Right hindlimb (tissue), 1 donor: ENCODE measurements around the gene CNIH3.
"Not testable (repeated sequence)": the region's sequence is repeated elsewhere in the genome, so short reads cannot be mapped to it uniquely, and the experiment has no call there.

Source experiments
- DNase-seq: peaks from one replicate; pipeline ENCODE4 v3.0.0-alpha.2; 2018

CNIH3 gene

DNA sequence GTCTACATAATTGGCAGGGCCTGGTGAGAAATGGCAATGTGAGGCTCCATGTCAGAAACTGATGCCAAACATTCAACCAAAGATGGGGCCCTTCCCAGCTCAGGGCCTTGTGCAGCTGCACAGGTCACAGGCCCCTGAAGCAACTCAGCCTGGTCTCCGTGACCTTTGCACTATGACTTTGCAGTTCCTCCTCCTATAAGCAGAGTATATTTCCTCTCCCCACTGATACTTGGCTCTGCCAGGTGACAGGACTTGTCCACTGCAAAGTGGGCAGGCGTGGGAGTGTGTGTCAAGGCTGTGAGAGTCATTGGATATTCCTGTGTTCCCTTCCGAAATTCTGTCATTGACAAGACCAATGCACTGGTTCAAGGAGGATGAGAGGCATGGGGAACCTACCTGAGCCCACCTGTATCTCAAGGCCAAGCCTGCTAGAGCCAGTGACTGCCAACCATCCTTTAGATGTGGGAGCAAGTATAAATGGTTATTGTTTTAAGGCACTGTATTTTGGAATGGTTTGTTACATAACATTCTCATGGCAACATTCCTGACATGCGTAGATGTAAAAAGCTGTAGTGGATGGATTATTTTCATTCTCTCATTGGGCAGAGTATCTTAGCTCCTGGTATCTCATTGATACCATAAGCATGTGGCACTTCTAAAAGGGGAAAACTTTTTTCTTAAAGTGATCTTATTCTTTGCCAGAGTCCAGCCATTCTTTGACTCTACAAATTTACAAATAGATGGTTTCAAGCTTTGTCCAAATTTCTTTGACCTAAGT lies 75.2 kb downstream of the CNIH3 start:
- DNase-seq = no peak

DNA sequence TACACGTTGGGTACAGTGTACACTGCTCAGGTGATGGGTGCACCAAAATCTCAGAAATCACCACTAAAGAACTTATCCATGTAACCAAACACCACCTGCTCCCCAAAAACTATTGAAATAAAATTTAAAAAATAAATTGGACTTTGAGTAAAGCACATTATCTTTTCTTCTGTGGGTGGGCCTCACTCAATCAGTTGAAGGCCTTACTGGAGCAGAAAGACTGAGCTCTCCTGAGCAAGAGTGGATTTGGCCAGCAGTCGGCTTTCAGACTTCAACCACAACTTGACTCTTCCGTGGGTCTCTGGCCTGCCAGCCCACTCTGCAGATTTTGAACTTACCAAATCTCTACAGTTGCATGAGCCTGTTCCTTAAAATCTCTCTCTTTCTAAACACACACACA lies 78.9 kb downstream of the CNIH3 start:
- DNase-seq = no peak

DNA sequence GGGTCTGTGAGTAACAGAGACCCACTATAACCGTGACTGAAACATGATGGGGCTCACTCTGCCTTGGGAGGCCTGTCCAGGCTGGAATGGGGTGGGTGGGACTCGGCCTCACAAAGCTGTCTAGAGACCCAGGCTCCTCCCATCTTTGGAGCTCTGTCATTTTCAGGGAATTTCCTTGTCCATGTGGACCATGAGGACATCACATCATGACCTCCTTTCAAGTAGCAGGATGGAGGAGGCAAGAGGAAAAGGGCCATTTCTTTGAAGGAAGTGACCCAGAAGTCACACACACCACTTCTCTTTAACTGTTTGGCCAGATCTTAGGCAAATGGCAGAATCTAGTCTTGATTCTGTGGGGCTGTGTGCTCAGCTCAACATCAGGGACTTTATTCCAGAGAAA lies 79.9 kb downstream of the CNIH3 start:
- DNase-seq = no peak

DNA sequence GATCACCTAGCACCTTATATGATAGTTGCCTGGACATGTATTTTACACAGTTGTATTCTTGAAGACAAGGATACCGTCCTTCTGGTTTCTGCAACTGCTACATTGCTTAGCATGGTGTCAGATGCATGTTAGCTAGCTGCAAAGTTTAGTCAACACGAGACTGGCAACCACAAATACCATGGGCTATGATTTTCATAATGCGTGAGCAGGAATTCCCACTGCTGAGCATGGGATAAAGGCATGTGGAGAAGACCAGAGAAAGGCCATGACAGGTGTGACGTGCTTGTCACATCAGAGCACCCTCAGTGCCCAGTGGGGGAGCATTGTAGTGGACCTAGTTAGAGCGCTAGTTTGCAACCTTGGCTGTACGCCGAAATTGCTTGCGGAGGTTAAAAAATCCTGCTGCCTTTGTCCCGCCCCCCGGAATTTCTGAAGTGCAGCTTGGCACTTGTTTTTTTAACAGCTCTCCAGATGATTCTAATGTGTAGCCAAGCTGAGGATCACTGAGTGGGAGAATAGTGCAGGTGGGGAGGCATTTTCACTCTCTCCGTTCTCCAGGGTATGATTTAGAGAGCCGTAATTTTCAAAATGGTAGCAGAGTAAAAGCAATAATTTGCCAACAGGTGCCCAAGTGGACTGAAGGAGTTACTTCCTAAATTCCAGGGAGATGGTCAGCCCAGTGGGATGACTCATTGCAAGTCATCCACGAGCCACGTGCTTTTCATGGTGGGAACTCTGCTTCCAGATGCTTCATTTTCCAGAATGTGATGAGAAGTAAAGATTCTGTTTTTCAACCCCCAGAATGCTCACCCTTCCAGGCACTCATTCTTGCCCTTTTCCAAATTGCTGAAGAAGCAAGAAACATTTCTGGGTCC lies 81.0 kb downstream of the CNIH3 start:
- DNase-seq = no peak

DNA sequence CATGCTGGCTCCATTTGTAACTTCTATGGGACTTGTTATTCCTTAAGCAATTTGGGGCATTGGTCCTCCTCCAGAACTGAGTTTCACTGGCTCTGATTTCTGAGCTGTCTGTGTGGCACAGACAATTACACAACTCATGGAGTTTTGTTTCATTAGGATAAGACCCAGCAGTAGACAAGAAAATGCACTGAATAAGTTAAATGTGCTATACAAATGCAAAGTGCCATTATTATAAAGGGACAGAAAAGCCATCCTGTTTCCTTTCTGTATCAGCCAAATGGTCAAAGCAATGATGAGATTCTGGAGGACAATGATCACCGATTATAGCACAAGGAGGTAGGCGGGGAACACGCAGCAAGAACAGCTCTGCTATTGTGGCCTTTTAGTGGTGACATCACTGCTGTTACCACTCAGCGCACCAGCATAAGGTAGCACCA lies 81.9 kb downstream of the CNIH3 start:
- no peak for DNase-seq

DNA sequence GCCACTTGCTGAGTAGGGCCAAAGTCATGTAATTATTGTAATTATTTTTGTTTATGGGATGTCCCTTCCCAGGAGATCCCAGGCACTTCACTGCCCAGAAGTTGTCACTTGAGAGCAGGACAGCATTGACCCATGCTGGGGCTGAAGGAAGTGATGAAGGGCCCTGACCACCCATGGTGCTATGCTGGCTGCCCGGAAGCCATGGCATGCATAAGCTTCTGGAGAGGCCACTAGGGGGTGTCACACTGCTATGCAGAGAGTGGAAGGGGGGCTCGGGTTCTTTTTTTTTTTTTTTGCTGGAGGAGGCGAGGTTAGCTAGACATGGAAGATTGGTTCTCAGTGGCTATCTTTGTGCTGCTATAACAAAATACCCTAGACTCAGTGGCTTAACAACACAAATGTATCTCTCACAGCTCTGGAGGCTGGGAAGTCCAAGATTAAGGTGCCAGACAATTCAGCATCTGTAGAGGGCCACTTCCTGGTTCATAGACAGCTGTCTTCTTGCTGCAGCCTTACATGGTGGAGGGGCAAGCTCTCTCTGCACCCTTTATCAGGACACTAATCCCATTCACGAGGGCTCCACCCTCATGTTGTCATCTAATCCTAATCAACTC lies 84.9 kb downstream of the CNIH3 start:
- no peak for DNase-seq

DNA sequence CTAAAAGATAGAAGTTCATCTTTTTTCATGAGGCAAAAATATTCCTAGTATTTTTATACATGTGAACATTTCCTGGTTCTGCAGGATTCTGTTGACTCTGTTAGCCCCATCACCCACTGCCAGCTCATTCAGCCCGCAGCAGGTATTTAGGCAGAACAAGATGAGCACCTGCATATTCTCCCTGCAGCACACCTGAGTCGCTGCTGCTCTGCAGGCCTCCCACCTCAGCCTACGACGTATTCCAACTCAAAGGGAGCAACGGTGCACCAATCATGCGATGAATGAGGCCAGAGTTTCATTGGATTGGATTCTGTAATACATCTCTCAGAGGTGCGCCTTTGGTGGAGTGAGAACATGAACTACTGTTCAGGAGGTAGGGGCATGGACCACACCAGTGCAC lies 87.6 kb downstream of the CNIH3 start:
- no peak for DNase-seq

DNA sequence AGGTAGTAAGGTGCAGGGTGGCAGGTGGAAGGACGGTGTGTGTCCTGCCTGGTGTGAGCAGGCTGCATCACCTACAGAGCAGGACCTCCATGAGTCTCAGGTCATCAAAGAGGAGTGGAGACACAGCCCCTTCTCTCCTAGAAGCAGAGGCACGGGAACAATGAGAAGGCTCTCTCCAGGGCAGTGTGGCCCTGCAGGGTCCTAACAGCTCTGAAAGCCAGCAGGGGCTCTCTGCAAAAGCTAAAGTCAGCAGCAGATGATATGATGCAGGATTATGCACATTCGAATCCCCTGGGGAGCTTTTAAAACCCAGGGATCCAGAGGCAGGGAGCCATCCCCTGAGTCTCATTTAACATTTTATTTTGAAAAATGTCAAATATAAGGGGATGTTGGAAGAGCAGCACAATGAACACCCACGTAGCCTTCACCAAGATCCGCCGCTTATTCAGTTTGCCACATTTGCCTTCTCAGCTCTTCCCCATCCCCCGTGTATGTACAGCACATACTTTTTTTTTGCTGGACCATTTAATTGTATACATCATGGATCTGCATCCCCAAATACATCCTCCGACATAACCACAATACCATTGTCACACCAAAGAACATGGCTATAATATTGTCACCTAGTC lies 88.1 kb downstream of the CNIH3 start:
- DNase-seq = no peak

DNA sequence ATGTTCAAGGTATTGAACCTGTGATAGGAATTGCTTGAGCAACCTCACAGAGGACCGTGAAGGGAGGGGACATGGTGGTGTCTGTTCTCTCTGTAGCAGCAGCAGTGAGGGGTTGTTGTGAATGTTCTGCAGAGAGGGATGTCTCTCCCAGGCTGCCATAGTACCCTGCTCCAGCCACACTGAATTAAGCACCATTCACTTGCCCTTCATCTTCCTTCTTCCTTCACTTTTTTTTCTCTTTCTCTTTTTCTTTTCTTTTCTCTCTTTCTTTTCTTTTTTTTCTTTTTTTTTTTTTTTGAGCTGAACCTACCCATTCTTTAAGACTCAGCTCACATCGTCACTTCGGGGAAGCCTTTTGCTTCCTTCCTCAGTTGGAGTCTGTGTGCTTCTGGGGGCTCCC lies 89.5 kb downstream of the CNIH3 start:
- no peak for DNase-seq

DNA sequence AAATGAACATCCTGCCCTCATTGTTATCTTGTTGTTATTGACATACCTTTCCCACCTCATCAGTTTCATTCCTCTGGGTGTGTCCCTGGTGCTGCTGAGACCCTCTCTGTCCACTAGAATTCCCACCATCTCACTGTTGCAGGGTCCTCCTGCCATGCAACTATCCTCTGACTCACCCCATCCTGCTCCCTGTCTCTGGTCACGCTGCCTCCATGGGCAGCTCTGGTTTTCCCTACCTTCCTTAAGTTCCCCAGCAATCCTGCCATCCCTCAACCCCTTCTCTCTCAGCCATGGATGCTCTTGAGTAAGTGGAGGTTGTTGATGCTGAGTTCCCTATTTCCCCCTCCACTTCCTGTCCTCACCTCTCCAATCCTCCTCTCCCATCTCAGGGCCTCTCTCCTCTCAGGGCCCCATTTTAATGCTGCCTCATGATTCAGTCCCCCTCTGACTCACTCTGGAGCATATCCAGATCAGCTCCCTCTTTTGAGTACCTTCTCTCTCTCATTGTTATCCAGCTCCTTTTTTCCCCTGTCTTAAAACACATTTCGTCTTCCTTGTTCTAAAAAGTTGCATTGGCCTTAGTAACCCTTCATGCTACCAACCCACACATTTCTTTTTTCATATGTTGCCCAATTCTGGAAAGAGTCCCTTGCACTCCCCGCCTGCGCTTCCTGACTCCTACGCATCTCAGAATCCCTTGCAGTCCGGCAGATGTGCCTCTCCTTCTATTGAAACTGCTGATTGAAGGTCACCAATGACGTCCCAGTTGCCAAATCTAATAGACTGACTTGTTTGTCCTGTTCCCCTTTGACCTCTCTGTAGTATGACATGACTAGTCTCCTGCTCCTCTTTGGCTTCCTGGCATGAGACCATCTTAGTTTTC lies 92.0 kb downstream of the CNIH3 start:
- DNase-seq = no peak

DNA sequence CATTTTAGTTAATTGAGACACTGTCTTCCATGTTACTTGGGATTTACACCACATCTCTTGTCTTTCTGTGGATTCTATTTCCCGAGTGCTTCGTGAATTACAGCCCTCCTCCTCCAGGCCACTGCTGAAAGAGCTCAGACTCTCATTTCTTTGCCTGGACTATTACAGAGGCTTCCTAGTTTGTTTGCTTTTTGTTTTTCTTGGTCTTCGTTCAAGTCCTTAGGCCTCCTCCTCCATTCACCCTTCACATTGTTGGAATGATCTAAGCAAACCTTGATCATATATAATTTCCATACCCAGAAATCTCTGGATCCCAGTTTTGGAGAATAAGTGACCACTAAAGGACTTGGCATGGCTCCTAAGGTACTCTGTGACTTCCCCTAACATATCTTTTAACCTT lies 94.1 kb downstream of the CNIH3 start:
- no peak for DNase-seq

DNA sequence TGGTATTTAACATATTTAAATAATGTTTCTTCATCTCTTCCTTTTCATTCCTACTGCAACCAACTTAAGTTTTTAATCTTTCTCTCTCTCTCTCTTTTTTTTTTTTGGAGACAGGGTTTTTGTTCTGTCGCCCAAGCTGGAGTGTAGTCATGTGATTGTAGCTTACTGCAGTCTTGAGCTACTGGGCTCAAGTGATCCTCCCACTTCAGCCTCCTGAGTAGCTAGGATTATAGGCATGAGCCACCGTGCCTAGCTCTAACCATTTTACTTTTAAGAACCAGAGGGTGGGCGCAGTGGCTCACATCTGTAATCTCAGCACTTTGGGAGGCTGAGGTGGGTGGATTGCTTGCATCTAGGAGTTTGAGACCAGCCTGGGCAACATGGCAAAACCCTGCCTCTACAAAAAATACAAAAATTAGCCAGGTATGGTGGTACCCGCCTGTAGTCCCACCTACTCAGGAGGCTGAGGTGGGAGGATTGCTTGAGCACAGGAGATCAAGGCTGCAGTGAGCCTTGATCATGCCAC lies 95.2 kb downstream of the CNIH3 start:
- DNase-seq = not testable (repeated sequence)

DNA sequence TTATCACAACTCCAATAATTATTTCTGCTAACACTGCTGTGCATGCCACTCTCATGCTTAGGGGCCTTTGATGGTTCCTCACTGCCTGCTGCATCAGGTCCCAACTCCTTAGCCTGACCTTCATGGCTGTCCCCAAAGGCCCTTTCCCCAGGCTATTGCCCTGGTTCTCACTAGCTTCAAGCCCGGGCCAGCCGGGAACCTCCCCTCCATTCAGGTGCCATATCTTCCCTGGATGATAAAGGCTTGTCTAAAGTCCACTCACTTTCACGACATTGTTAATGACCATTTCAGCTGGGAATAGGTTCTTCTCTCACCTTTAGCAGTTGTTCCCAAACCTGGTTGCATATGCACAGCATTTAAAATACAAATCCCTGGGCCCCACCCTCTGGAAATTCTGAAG lies 95.8 kb downstream of the CNIH3 start:
- no peak for DNase-seq

DNA sequence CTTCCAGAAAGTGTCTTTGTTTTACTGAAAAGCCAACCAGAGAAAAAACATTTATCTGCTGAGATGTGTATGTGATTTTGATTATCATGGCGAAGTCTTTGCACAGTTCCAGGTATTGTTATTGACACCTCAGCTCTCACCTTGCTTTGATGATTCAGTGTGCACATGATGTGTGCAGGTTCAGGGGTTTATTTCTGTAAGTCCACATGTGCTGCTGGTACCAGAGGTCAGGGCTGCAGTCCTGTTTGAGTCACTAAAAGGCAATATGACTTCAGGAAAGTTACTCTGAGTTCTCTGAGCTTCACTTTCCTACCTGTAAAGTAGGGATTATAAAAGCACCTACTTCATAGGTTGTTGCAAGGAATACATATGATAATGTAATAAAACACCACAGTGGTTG lies 97.1 kb downstream of the CNIH3 start:
- DNase-seq = no peak

DNA sequence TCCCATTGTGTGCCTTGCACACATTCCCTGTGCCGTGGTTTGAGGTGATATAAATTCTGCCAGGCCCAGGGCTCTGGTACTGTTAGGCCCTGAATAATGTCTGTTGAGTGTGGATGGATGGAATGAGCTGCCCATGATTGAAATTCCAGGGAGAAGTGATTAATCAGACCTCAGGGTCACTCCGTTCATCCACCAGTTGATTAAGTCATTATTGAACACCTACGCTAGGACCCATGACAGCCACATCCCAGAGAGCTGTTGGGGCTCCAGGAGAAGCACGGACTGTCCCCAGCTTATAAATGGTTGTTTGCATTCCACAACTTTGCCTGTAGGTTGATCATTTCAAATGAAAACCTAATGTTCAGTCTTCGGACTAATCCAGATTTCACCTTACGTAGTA lies 98.4 kb downstream of the CNIH3 start:
- DNase-seq = no peak

DNA sequence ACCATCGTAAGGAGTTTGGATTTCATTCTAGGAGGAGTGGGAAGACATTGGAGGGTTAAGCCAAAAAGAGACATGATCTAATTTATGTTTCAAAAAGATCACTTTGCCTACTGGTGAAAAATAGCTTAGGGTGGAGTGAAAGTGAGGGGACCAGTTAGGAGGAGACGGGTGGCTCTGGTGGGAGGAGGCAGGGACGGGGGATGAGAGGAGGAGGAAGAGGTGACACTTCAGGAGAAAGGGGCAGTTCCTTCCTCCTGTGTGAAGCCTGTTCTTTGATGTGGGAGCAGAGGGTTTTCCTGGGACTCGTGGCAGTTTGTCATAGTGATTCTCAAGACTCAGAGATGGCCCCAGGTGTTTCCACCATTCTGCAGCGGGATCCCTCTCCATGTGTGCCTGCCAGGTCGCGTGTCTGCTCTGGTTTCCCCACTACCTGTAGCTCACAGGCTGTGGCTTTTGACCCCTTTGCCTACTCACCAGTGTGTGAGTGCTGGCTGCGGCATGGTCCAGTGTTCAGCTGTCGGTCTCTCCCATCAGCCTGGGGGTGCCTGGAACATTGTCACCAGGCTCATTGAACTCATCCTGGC lies 102.4 kb downstream of the CNIH3 start:
- DNase-seq = no peak

DNA sequence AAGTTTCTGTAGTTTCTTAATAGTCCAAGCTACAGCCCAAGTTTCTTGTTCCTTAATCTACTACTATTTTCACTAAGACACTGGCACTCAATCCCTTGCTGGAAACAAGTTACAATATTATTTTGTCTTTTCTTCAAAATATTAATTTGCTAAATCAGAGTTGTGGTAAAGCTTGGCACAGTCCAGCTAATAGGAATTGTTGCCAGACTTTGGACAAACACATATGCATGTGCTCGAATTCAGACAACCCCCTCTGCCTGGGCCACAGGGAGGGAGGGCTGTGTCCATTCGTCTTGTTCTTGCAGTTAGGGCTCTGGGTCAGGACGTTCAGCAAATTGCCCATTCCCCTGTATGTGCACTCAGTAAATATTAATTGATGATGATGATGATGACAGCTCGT lies 103.6 kb downstream of the CNIH3 start:
- no peak for DNase-seq

DNA sequence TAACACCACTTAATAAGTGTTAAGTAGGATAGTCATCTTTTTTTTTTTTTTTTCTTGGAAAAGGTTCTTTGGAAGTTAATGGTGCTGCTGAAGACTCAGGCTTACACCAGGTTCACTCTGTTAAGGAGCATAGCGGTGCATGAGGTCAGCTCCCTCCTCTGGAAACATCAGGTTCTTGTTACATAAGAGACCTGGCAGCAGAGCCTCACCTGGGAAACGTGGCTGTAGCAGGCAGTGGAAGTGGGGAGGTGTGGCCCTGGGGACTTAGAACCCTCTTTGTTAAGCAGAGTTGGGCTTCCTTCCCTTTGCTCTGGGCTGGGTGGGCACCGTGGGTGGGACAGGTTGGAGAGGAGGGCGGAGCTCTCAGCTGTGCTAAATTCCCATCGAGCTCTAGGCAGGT lies 104.1 kb downstream of the CNIH3 start:
- no peak for DNase-seq

DNA sequence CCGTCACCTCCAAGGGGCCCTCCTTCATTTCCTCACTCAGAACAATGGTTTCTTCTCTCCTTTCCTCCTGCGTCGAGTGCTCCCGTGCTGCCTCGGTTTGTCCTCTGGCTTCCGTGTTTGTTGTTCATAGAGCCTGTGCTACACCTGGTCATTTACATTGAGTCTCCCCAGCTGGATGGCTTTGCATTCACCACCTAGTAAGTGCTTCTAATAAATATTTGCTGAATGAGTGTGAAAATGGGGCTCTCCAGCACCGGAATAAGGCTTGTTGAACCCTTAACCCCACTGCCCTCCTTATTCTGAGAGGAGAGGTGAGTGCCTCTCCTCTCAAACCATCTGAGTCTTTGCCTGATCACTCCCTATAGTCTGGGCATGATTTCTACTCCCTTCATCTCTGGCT lies 104.9 kb downstream of the CNIH3 start:
- DNase-seq = no peak

DNA sequence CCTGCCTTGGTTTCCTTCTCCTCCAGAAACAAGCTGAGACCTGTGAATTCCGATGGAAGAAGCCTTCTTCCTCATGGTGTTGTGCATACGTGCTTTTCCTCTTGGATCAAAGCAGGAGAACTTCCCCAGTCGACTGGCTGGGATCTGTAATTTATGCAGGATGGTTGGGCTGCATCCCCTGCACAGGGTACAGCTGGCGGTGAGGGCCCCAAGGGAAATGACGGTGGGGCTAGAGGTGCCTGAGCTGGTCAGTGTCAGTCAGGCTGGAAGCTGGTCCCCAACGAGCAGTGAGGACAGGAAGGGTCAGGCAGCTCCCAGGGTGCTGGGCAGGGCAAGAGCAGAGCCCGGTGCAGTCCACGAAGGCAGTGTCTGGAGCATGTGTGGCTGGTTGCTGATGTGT lies 106.7 kb downstream of the CNIH3 start:
- DNase-seq = no peak

DNA sequence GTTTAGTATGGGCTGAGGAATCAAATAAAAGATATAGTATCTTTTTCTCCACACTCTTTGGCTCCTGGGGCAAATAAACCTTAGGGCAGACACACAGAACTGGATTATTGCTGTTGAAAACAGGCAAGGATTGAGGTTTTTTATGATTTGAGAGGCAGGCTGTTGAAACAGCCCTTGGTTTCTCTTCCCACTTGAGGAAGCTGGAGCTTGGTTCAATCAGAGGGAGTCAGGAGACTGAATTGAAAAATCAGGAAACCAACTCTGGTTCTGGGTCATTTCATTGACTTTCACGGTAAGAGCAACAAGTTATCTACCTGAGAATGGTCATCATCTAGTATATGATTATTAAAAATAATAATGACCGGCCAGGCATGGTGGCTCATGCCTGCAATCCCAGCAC lies 108.4 kb downstream of the CNIH3 start:
- no peak for DNase-seq
